ENCODE results near the gene PLLP. TPM values are rescaled to one million over a fixed set of nuclear protein-coding genes. Genes with fewer than 3 reads are reported as not detected.
A peak's percentile ranks its signal among the peaks of the same experiment; 100 is the strongest.

Gene PLLP
- polyA plus RNA-seq, 4 donors, result 2.0 to 31.9 (median 17.8) TPM

GRCh38 chr16:57303021-57303909, 18.8 kb upstream of the PLLP start:
- DNase-seq (ENCODE audit: low read depth in 4 of 4, low spot score in 3 of 4), result no peak

DNA sequence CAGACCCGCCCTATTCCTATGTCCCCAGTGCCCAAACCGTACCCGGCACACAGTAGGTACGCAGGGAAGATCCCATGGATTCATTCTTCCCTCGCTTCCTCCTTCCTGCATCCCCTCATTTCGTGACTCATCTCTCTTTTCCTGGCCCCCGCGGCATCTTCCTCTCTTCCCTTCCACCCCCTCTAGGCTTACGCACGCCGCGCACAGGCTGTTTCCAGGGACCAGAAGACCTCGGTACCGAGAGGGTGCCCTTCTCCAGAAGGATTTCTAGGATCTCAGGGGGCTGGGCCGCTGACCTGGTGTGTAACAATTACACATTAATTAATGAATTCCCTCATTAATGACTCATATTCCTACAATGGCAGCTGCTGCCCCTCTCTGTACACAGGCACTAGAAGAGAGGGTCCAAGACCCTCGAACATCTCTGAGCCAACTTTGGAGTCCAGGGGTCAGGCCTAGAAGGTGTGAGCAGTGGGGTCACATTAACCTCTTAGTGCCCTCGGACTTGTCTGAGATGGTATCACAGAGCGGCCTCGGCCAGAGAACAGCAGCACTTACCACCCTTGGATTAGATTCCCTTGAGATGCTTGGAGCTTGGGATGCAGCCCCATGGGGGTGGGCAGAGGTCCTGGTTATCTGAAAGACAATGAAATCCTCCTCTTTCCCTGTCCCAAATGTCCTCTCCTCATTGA, 16.8 kb upstream of the PLLP start:
- no peak for DNase-seq (ENCODE audit: low read depth in 4 of 4, low spot score in 3 of 4)

- DNase-seq (ENCODE audit: low read depth in 4 of 4, low spot score in 3 of 4), result peak; percentile 98 to 99 (median 98)
Measured at GRCh38 chr16:57300387-57301125, 16.1 kb upstream of the PLLP start.

- DNase-seq (ENCODE audit: low read depth in 4 of 4, low spot score in 3 of 4), result peak; percentile 84 to 89 (median 87)
Measured at GRCh38 chr16:57299719-57300386, 15.4 kb upstream of the PLLP start.

GRCh38 chr16:57299009-57299718, 14.7 kb upstream of the PLLP start:
- no peak for DNase-seq (ENCODE audit: low read depth in 4 of 4, low spot score in 3 of 4)

GRCh38 chr16:57297856-57298255, 13.4 kb upstream of the PLLP start:
- DNase-seq (ENCODE audit: low read depth in 4 of 4, low spot score in 3 of 4), result no peak

- no peak for DNase-seq (ENCODE audit: low read depth in 4 of 4, low spot score in 3 of 4)
Measured at GRCh38 chr16:57289391-57290257, 5.2 kb upstream of the PLLP start.

DNA sequence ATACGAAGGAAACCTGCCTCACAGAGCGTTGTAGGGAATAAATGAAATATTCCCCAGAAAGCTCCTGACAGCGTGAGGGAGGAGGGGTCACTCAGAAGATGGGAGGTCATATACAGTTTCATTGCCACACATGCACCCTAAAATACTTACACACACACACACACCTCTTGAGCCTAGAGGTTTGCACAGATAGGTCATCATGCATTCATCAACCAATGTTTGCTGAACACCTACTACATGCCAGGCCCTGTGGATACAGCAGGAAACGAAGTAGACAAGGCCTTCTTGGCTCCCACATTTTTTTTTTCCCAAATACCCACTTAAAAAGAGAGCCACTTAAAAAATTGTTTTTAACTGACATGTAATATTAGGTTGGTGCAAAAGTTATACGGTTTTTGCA, 907 bp upstream of the PLLP start:
- DNase-seq (ENCODE audit: low read depth in 4 of 4, low spot score in 3 of 4), result no peak

DNA sequence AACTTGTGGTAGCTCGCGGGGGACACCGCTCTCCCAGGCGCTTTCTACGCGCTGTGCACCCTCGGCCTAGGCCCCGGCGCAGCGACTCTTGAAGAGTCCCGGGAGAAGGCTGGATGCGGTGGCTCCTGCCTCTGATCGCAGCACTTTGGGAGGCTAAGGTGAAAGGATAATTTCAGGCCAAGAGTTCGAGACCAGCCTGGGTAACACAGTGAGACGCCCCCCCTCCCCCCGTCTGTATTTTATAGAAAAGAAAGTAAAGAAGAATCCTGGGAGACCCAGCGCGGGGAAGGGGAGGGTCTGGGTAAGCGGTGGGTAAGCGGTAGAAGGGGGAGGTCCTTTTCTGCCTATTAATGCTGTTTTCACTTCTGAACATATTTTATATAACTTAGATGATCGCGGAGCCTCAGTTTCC, 486 bp upstream of the PLLP start:
- DNase-seq (ENCODE audit: low read depth in 4 of 4, low spot score in 3 of 4), result no peak

DNA sequence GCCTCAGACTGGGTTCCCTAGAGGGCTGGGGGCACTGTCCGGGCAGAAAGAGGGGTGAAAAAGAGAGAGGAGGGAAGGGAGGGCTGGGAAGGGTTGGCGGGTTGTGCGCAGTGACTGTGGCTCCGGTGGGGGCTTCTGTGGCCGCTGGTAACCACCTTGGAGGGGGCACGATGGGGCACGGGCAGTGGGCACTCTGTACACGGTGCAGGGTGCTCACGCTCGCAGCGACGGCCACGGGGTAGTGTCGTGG, 588 bp downstream of the PLLP start:
- DNase-seq (ENCODE audit: low read depth in 4 of 4, low spot score in 3 of 4), result no peak

GRCh38 chr16:57283214-57283958, 1.1 kb downstream of the PLLP start:
- DNase-seq (ENCODE audit: low read depth in 4 of 4, low spot score in 3 of 4), result no peak

DNA sequence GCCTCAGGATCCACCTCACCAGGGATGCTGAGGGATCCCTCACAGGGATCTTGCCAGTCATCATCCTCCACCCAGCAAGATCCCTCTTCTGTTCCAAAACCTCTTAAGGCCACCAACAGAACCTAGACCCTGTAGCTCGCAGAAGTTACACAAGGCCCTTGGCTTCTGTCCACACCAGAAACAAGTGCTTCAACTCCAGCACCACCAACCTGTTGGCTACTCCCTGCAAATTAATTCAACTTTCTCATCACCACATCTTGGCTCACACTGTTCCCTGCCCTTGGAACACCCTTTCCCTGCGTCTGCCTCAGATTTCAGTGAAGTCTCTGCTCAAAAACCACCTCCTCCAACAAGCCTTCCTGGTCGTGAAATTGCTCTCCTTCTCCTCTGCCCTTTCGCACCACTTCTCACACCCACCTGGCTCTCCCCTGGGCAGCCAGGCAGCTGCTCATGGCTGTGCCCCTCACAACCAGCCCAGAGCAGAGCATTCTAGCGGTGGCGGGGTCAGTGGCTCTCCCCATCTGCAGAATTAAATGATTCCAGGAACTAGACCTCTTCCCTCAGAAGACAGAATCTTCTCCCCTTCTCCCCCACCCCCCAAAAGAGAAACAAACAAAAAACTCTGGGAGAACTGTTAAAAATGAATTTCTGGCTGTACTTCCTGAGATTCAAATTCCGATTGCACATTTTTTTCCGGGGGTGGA, 1.8 kb downstream of the PLLP start:
- DNase-seq (ENCODE audit: low read depth in 4 of 4, low spot score in 3 of 4), result no peak

- no peak for DNase-seq (ENCODE audit: low read depth in 4 of 4, low spot score in 3 of 4)
Measured at GRCh38 chr16:57281791-57282190, 2.7 kb downstream of the PLLP start.

- DNase-seq (ENCODE audit: low read depth in 4 of 4, low spot score in 3 of 4), result no peak
Measured at GRCh38 chr16:57279780-57280638, 4.5 kb downstream of the PLLP start.

DNA sequence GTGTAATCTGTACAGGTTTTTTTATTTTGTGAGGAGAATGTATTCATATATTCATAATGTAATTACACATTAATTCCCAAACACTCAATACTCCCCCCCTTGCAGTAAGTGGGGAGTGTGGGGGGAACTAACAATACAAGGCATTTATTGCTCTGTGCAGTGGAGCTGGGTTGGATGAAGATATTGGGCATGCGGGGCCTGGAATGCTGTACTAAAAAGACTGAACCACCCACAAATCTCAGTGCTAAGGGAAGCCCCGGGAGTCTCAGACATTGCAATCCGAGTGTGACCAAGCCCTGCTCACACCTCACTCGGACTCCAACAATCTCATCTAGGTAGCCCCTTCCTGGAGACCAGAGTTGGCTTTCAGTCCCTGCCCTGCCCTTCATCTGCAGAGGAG, 6.0 kb downstream of the PLLP start:
- no peak for DNase-seq (ENCODE audit: low read depth in 4 of 4, low spot score in 3 of 4)

- no peak for DNase-seq (ENCODE audit: low read depth in 4 of 4, low spot score in 3 of 4)
Measured at GRCh38 chr16:57277586-57277985, 6.9 kb downstream of the PLLP start.

DNA sequence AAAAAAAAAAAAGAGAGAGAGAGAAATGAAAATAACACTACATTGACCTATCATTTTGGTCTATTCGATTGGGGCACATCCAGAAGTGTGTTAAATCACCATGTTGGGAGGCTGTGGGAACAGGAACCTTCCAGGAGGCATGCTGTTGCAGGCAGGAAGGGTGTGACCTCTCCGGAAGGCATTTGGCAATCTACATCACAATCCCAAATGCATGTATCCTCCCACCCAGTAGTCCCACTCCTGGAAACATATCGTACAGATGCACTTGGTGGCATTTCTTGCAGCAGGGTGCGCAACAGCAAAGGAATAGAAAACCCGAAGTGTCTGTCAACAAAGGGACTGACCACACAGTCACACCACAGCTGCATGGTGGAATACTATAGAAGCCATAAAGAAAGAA, 7.9 kb downstream of the PLLP start:
- no peak for DNase-seq (ENCODE audit: low read depth in 4 of 4, low spot score in 3 of 4)
